DND-41 (cell line): Measurements from ENCODE around the gene NOS1AP.

Experiments
- EZH2 ChIP-seq: IDR thresholded peaks from 3 replicates; pipeline ENCODE4 v1.6.1; 2012; ENCODE audit warnings: borderline replicate concordance, low read depth, mild to moderate bottlenecking, moderate library complexity, low read length, inconsistent platforms; ENCODE audit not compliant: severe bottlenecking
- TF ChIP-seq, protein P1 (sequence below): IDR thresholded peaks from 2 replicates; pipeline ENCODE4 v1.5.1; 2012; ENCODE audit warnings: borderline replicate concordance, low read length, moderate library complexity, mild to moderate bottlenecking; ENCODE audit not compliant: poor library complexity, severe bottlenecking; ENCODE audit errors: extremely low read depth

DNA sequence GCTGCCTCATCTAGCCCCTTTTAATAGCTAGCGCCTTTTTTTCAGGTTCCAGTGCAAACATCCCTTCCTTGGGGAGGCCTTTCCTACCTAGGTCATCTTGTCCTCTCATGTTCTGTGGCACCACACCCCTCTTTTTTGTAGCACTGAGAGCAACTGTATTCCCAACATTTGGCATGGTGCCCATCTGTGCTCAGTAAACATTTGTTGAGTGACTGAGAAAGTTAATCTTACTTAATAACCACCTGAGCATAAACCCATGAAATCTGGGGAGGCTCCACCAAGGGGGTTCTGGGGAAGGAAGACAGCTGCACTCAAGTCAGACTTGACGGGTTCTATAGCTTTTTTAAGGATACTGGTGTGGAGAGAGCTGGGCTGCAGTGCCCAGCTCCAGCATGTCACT lies 90.0 kb downstream of the NOS1AP start:
- TF ChIP-seq, protein P1, sequence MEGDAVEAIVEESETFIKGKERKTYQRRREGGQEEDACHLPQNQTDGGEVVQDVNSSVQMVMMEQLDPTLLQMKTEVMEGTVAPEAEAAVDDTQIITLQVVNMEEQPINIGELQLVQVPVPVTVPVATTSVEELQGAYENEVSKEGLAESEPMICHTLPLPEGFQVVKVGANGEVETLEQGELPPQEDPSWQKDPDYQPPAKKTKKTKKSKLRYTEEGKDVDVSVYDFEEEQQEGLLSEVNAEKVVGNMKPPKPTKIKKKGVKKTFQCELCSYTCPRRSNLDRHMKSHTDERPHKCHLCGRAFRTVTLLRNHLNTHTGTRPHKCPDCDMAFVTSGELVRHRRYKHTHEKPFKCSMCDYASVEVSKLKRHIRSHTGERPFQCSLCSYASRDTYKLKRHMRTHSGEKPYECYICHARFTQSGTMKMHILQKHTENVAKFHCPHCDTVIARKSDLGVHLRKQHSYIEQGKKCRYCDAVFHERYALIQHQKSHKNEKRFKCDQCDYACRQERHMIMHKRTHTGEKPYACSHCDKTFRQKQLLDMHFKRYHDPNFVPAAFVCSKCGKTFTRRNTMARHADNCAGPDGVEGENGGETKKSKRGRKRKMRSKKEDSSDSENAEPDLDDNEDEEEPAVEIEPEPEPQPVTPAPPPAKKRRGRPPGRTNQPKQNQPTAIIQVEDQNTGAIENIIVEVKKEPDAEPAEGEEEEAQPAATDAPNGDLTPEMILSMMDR: no peak
- no peak for TF ChIP-seq EZH2
